Suppressor macrophage treated with lipopolysaccharide for 4 hours (primary cell): Measurements from ENCODE around the gene HIP1R.
"Not testable (repeated sequence)": the region's sequence is repeated elsewhere in the genome, so short reads cannot be mapped to it uniquely, and the experiment has no call there.

Experiments
- DNase-seq: peaks from one replicate; pipeline ENCODE4 v3.0.0-alpha.2; 2020

HIP1R gene

DNA sequence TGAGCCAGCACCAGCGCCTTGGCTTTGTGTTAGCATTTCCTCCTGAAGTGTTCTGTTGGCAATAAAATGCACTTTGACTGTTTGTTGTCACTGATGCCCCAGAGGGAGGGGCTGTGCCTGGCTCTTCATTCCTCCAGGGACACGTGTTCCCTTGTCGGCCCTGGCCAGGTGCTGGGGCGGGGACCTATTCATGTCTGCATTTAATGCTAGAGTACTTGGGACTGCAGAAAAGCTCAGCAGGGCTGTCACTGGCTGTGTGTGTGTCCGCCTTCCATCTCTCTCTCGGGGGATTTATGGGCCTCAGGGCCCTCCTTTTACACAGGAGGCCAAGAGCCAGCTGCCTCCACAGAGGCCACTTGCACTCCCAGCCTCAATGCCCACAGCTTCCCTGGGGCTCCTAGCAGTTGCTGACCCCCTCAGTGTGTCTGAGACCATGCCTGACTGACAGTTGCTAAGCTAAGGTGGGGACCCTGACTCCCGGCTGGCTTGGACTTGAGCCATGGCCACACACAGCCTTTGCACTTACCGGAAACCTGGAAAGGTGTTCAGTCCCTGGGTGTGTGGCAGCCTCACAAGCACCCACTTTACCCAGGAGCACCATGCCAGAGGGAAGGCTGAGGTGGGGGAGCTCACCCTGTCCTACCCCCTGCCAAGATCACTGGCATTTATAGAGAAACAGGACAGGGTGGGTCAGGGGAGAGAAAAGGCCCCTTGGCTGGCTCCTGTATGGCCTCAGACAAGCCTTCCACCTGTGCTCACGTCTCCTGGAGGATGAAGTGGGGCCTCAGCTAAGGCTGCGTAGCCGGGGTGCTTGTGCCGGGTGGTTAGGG is 27.8 kb downstream of the HIP1R start:
- no peak for DNase-seq

DNA sequence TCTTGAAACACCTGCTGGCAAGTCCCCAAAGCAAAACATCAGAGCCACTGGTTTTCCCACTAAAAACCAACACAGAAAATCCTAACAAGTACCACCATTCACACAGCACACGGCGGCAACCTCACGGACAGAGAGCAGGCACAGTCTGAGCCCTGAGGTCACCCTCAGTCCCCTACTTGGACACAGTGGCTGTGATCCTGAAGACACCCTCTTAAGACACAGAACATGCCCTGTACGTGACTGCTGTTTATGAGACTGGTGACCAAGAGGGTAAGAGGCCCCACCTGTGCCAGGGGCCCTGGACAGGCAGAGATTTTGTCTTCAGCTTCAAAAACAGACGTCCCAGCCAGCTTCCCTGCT is 29.6 kb downstream of the HIP1R start:
- DNase-seq, result no peak

DNA sequence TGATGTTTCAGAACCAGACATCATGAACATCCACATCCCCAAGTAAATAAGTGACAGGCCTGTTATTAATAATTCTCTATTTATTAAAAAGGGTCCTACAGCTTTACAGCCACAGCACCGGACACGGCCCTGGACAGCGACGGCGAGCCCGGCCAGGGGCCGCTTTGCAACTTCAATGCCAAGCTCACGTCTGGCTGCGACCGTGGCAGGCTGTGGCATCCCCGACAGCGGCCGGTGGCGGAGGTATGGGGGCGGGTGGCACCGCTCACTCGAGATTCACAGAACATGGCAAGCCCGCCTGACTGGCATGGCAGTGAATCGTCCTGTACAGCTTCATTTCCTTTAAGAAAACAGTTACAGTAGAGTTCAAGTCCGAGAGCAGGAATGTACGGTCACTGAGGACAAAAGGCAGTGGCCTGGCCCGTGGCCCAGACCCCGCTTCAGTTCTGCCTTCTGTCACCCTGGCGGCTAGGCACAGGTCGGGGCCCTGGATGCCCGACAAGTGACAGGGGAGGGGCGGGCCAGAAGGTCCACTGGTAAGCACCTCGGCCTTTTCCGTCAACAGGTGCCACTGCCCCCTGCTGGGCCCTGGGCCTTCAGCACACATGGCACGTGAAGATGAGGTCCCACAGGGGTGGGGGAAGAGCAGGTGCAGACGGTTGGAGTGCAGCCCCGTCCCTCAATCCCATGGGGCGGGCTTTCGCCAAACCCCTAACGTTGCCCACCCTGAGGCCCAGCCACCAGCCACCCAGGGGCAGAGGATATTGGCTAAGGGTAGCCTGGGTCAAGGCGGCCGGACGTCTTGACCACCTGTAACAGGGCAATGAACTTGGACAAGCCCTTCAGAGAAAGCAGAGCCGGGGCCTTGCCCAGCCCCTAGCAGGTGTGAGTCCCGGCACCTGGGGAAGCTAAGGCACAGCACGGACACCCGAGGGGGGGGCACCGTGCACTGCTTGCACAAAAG is 30.3 kb downstream of the HIP1R start:
- DNase-seq, result no peak

DNA sequence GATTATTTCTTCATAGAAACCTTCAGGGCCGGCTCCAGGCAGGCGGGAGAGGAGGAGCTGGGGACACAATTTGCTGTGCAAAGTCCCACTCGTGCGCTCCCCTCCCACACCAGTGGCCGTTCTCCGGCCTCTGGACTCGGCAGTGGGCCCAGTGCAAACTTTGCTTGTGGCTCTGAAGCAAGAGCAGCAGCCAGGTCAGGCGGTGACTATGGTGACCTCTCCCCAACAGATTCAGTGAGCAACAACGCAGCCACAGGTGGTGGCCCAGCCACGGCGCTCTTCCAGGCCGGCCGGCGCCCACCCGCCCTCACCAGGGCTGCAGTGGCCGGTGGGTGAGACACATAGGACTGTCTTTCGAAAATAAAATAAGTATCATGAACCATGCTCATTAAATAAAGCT is 31.1 kb downstream of the HIP1R start:
- DNase-seq, result no peak

DNA sequence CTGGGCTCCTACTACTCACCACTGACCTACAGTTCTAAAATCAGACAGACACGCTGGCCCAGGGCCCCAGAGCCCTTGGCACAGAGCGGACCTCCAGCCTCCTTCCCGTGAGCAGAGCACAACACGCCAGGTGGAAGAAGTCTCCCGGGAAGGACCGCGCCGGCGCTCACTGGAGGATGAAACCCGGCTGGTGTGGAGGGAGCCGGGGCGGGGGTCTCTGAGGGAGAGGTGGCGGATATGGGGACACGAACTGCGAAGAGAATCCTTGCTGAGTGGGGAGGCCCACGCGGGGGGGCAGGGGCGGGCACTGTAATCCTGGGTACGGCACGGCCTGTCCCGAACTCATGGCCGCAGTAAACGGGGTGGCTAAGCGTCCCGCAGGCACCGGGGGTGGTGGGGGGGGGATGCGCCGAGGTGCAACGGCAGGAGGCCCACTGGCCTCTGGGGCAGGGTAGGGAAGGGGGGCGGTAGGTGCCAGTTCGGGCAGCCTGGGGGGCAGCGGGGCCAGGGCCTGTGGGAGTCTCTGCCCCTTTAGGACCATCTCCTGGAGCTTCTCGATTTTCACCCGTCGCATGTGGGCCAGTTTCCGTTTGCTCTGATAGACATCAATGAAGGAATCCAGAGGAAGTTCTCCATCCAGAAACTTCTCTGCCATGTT is 31.8 kb downstream of the HIP1R start:
- DNase-seq, result no peak

DNA sequence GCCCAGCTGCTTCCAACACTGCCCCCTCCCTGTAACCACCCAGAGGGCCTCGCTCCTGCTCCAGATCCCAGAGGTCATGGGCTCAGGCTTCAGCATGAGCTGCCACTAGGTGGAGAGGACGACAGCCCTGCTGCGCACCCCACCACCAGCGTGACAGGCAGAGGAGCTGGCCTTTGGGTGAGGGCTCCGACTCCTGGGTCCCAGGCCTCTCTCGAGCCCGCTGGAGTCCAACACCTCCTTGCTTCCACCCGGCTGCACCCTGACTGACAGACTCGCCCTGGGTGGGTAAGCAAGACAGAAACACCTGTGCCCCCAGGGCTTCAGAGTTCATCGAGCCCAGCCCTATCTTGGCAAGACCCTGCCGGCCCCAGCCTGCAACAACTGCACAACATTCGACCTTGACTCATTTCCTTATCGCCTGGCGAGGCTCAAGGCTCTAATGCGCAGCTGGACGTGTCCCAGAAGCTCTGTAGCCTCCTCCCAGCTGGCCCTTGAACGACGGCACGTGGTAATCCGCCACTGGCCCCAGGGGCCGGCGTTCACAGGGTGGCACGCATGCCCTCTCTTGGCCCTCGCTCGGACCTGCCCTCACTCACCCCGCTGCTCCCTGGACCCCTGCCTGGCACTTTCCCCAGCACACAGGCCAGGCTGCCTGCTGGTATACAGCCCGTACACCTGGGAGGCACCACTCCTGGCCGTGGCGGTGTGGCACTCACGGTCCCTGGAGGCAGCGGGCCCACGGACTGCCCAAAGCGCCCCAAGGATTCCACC is 32.6 kb downstream of the HIP1R start:
- DNase-seq, result no peak

DNA sequence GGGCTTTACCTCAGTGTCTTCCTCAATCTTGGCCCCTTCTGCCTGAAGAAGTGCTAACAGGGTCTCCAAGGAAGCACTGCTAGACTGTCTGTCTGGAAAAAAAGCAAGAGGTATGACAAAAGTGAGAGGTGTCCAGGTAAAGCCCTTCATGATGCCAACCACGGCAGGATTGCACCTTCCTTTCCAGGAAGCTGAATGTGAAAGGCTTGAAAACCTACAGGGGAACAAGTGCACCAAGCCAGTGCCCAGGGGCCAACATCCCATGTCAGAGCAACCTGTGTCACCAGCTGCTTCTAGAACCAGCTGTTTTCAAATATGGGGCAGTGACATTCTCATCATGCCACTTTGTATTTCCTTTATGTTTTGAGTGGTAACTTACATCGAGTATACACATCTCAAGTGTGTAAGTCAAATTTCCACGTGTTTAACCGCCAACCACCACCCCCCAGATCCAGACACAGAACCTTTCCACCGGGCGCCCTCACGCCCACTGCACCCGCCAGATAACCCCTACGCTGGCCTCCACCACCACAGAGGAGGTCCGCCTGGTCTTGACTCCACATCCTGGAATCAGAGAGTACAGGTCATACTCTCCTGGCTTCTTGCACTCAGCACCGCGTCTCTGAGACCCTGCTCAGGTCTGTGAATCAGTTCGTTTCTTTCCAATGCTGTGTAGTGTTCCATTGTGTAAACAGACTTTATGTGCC is 33.4 kb downstream of the HIP1R start:
- DNase-seq, result no peak

DNA sequence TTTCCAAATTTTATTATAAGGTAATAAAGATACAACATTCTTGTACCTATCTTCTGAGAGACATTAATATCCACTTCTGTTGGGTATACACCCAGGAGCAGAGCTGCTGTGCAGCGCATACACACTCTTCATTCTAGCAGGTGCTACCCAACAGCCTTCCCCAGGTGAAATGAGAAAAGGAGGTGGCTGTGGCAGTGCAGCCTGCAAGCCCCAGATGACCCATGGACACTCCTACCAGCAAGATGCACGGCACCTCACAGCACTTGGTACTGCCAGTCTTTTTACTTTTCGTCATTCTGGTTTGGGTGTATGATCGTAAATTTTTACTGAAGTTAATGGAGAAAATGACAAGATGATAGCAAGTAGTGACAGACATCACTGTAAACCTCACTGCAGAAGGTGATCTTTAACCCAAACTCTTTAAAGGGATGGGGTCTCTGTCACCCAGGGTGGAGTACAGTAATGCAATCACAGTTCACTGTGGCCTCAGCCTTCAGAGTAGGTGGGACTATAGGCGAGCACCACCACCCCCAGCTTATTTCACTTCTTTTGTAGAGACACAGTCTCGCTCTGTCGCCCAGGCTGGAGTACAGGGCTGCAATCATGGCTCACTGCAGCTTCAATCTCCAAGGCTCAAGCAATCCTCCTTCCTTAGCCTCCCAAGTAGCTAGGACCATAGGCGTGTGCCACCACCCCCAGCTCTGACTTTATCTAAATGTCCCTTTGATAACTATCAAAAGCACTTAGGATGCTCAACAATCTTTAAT is 34.1 kb downstream of the HIP1R start:
- DNase-seq, result no peak

DNA sequence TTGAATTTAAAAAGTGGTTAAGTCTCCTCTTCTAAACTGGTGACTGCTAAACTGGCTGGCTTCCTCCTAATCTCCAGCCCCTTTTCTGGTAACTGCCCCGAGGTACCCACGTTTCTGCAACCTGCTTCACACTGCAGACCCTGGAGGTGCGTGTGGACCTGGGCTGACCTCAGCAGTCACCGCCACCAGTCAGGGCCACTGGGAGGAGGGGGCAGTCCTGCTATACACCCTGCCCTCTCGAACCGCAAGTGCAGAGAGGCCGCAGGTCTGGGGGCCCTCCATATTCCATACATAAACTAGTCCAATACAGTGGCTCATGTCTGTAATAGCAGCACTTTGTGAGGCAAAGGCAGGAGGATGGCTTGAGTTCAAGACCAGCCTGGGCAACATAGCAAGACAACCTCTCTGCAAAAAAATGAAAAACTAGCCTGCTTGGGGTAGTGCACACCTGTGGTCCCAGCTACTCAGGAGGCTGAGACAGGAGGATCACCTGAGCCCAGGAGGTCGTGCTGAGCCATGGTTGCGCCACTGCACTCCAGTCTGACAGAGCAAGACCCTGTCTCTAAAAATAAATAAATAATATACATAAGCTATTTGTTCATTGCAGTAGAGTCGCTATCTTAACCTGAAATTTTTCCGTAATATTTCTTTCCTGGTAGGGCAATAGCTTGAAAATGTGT is 35.0 kb downstream of the HIP1R start:
- DNase-seq, result no peak

DNA sequence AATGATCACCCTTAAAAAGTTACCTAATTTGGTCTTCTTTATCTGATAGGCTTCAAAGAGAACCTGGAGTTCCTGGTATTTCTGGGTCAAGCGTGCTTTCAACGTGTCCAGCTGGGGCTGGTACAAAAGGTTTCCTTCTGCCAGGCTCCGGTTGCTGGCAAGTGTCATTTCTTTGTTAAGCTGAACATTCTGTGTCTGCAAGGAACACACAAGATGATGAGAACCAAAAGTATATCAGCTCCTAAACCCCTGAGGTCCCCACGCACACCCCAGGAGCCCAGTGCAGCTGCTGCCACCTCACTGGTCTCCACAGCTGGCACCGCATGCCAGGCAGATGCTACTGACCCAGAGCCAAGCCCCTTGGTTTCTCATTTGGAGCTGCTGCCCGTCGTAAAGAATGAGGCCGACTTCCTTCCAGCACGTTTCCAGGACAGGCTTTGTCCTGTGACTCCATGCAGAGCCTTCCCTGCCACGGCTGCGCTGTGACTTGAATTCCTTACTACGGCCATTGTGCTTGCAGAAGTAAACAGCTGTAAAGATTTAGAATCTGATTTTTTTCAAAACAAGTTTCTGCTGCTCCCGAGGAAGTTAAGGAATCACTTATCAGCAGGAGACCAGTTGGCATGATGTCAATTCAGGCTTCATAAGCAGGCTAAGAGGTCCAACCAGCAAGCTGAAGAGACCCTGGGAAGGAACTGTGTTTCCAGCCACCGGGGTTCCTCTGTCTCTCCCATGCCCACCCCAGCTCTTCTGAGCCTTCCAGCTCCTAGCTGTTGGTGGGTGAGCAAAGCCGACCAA is 35.8 kb downstream of the HIP1R start:
- DNase-seq, result peak; percentile 36

DNA sequence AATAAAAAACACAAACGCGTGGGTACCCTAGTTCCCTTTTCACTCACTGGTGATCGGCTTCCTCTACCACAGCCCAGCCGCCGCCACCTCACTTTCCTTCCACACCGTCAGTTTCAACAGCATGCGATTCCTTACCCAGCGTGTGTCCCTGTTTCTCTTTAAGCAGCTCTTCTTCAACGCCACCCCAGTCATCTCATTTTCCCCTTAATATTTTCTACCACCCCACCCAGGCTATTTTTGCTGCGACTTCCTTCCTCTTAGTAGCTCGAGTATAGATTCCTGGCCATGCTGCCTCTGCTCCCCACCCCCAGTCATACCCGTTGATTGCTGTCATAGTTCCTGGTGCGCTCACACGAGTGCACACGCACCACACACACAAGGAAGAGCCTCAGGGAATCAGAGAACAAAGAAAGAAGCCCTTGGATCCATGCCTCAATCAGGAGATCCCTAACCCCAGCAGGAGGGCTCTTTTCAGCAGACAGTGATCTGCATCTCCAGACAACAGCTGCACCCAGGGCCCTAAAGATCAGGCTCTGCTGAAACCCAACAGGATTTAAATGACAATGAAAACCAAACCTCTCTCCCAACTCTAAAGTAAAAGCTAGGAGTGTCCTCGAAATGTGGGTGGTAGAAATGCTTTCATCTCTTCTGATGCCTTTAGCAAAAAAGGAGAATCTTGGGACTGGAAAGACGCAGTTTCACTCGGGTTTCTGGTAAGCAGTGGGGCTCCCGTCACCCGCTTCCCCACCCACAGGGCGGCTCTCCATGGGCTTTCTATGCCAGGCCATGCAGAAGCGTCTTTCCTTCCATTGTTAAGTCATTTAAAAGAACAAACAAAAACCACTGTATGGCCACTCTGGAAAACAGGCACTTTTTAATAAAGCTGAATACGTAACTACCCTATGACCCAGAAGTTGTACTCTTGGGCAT is 36.9 kb downstream of the HIP1R start:
- peak; percentile 82 for DNase-seq

DNA sequence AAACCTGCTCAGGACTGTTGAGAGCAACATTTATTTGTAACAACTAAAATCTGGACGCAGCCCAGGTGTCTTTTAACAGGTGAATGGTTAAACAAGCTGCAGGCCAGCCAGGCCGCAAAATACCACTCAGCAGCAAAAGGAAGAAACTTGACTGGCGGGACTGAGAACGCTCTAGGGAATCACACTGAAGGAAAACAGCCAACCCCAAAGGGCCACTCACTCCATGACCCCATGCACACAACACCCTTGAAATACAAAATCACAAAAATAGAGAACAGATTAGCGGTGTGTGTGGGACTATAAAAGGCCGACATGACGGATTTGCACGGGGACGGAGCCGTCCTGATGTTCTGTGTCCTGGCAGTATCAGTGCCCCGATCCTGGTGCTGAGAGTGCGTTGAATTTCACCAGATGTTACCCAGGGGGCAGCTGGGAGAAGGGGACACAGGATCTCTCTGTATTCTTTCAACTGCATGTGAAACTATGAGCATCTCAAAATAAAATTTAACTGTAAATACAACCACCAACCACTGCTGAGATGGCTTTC is 37.6 kb downstream of the HIP1R start:
- DNase-seq, result no peak

DNA sequence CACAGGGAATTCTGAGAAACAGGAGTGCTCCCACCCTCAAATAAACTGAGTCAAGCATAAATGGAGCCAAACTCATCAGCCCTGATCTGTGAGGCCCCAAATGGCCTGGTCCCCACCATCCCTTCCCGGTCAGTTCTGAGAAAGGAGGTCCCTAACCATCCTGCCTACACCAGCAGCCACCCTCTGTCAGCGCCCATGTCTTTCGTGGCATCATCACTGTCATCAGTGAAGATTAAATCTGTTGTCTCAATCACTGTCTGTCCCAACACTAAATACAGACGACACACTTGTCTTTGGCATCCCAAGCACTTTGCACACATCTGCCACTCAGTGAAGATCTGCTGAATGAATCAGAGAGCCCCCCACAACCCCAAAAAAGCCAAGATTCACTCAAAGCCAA is 38.3 kb downstream of the HIP1R start:
- DNase-seq, result no peak

DNA sequence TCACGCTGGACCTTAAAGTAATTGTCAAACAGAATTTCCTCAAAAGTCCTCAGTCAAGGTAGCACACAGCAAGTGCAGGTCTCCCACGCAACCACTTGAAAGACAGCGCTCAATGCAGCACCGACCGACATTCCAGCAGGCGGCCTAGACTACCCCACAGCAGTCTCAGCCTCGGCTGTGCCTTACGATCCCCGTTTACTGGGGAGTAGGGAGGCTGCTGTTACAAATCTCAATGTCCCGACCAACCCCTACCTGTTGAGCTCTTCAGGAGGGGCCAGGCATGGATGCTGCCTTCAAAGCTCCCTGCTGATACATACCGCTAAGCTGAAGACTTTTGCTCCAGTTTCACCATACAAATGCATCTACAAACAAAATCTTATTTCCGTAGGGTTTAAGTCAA is 38.8 kb downstream of the HIP1R start:
- DNase-seq, result no peak

DNA sequence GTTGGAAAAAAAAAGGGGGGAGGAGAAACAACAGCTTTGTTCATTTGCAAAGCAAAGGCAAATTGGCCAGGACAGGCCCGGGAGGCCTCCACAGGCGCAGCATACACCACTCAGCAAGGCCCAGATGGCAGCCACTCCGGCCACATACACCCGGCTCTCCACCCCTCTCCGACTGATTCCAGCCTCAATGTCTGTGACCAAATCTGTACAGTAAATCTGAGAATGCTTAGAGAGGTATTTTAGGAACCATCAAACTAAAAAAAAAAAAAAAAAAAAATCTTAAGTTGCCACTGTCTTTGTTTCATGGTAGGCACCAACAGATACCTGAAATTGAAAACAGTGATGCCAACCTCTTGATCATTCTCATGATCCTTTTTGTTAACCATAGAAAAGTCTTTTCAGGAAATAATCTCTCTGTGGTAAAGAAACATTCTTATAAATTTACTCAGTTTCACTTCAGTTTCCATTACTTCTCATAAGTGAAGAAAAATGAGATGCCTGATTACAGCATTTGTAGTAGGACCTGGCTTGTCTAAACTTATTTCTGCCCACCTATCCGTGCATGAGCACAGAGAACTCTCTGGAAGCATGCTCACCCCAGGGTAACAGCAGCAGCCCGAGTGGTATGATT is 40.4 kb downstream of the HIP1R start:
- DNase-seq, result no peak

DNA sequence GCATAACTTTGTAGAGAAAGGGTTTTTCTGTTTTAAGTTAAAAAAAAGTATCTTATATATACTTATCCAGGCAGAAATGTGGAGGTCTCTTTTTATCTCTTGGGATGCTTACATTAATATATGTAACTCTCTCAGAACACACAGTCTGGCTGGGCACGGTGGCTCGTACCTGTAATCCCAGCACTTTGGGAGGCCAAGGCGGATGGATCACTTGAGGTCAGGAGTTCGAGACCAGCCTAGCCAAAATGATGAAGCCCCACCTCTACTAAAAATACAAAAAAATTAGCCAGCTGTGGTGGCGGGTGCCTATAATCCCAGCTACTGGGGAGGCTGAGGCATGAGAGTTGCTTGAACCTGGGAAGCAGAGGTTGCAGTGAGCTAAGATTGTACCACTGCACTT is 41.0 kb downstream of the HIP1R start:
- DNase-seq, result not testable (repeated sequence)

DNA sequence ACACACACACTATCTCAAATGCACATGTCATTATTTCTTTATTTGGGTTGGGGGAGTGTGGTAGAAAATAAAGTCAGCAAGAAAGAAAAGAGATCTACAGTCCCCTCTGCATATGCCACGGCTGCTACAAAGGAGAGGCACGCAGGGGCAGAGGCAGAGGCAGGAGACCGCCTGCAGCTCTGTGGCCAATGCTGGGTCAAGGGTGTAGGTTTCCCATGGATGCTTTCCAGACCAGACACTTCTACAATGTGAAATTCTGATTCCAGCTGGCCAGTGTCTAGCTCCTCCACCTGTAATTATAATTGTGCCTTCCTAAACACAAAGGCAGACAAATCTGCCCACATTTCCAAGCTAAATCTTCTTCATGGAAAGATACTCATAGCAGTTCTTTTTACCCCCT is 41.5 kb downstream of the HIP1R start:
- DNase-seq, result no peak
